Astrocyte (in vitro differentiated cells and primary cell): ENCODE data around the gene HCN1. TPM values are rescaled to one million over a fixed set of nuclear protein-coding genes. Genes with fewer than 3 reads are reported as not detected.

Source experiments
- DNase-seq: peaks from one replicate; pipeline ENCODE4 v3.0.0-alpha.2; 2010; ENCODE audit warnings: low read depth
- FAIRE-seq: peaks from 2 replicates; lab custom pipeline; 2011; peaks lifted over from hg19 to GRCh38; lab: Jason Lieb, UNC
- H2AFZ ChIP-seq: 2 replicates; pipeline ENCODE4 v1.6.0; 2012; ENCODE audit warnings: low read depth, low read length, inconsistent platforms
- H3K27ac ChIP-seq: 2 replicates; pipeline ENCODE4 v1.5.1; 2011; ENCODE audit warnings: low read depth, low read length, inconsistent platforms
- H3K27me3 ChIP-seq: 2 replicates; pipeline ENCODE4 v1.6.0; 2011; ENCODE audit warnings: low read length, inconsistent platforms; ENCODE audit not compliant: insufficient read depth
- H3K36me3 ChIP-seq: 2 replicates; pipeline ENCODE4 v1.5.1; 2011; ENCODE audit warnings: low read length, inconsistent platforms; ENCODE audit not compliant: insufficient read depth
- H3K4me1 ChIP-seq: 2 replicates; pipeline ENCODE4 v1.5.1; 2011; ENCODE audit warnings: low read length, inconsistent platforms; ENCODE audit not compliant: insufficient read depth
- H3K4me2 ChIP-seq: 2 replicates; pipeline ENCODE4 v1.6.0; 2012; ENCODE audit warnings: low read length, inconsistent platforms
- H3K4me3 ChIP-seq: 2 replicates; pipeline ENCODE4 v1.5.1; 2011; ENCODE audit warnings: low read depth, mild to moderate bottlenecking, low read length, inconsistent platforms; ENCODE audit not compliant: insufficient read depth
- H3K79me2 ChIP-seq: 2 replicates; pipeline ENCODE4 v1.6.0; 2012; ENCODE audit warnings: mild to moderate bottlenecking, low read length, inconsistent platforms; ENCODE audit not compliant: insufficient read depth
- H3K9ac ChIP-seq: 2 replicates; pipeline ENCODE4 v1.6.0; 2012; ENCODE audit warnings: mild to moderate bottlenecking, low read length, inconsistent platforms
- H3K9me3 ChIP-seq: 2 replicates; pipeline ENCODE4 v1.5.1; 2012; ENCODE audit warnings: low read depth, mild to moderate bottlenecking, low read length, inconsistent platforms; ENCODE audit not compliant: insufficient read depth
- H4K20me1 ChIP-seq: 2 replicates; pipeline ENCODE4 v1.6.0; 2012; ENCODE audit warnings: low read length, inconsistent platforms; ENCODE audit not compliant: insufficient read depth
- H3K27ac Mint-ChIP-seq: one replicate; pipeline ENCODE4 v1.8.0; 2021; ENCODE audit warnings: mild to moderate bottlenecking, mixed read lengths; ENCODE audit not compliant: unreplicated experiment
- H3K27me3 Mint-ChIP-seq: one replicate; pipeline ENCODE4 v1.8.0; 2021; ENCODE audit warnings: low read depth, mixed read lengths; ENCODE audit not compliant: unreplicated experiment
- H3K36me3 Mint-ChIP-seq: one replicate; pipeline ENCODE4 v1.8.0; 2021; ENCODE audit warnings: low read depth, mixed read lengths; ENCODE audit not compliant: unreplicated experiment
- H3K4me1 Mint-ChIP-seq: one replicate; pipeline ENCODE4 v1.8.0; 2021; ENCODE audit warnings: low read depth, mixed read lengths; ENCODE audit not compliant: unreplicated experiment
- H3K4me3 Mint-ChIP-seq: one replicate; pipeline ENCODE4 v1.8.0; 2021; ENCODE audit warnings: mild to moderate bottlenecking, moderate library complexity, mixed read lengths; ENCODE audit not compliant: unreplicated experiment
- H3K9me3 Mint-ChIP-seq: one replicate; pipeline ENCODE4 v1.8.0; 2021; ENCODE audit warnings: mild to moderate bottlenecking, mixed read lengths; ENCODE audit not compliant: unreplicated experiment
- EZH2 ChIP-seq: IDR thresholded peaks from 2 replicates; pipeline ENCODE4 v1.6.1; 2012; ENCODE audit warnings: mild to moderate bottlenecking, low read length, inconsistent platforms; ENCODE audit not compliant: insufficient read depth
- total RNA-seq: library from RNA; stranded (reverse); gene quantifications from 2 replicates; pipeline ENCODE4 v1.2.1, GENCODE V29; 2021
- TF ChIP-seq, protein P1 (sequence below): IDR thresholded peaks from 2 replicates; pipeline ENCODE4 v1.5.1; 2011; ENCODE audit warnings: low read depth, mild to moderate bottlenecking, inconsistent platforms, low read length, moderate library complexity; ENCODE audit not compliant: insufficient read depth

HCN1 gene
- total RNA-seq, 1 donor from 2014 or later = 0.11 TPM

DNA sequence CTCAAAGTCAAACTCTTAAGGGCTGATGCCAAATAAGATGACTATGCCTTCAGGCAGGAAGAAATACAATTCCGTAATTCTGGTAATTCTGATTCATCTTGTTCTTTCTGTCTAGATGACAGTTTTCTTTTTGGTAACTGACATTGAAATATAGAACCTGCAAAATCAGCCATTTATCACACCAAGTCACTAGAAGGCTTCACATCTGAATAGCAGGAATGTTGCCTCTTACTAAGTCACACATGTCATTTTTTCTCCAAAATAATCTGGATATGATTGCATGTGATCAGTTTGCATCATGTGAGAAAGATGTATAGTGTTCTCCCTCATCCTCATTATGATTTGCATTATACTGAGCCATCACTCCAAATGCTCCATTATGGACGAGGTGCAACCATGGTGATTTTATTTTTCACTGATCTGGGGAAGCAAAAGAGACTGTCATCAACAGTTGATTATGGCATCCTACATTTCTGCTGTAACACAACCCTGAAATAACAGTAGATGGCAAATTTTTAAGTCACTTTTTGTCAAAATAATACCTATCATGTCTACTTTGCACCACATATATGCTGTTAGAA lies 69.0 kb downstream of the HCN1 start:
- Mint-ChIP-seq H3K27ac (no peak overlapping the region), H3K4me3 (no peak overlapping the region), H3K27me3 (no peaks in the 10 kb centered on the region), H3K4me1 (no peaks in the 10 kb centered on the region), H3K36me3 (no peaks in the 10 kb centered on the region), H3K9me3 (no peaks in the 10 kb centered on the region)
- DNase-seq (no peak), FAIRE-seq (no peak)
- no peaks in the 10 kb centered on the region for H3K79me2 ChIP-seq
- no peaks in the 10 kb centered on the region for H3K36me3 ChIP-seq
- H3K4me2 ChIP-seq = no peak overlapping the region
- no peak overlapping the region for H3K4me3 ChIP-seq
- H2AFZ ChIP-seq = no peak overlapping the region
- no peak overlapping the region for H3K27ac ChIP-seq
- H3K27me3 ChIP-seq = no peaks in the 10 kb centered on the region
- no peaks in the 10 kb centered on the region for H3K4me1 ChIP-seq
- no peaks in the 10 kb centered on the region for H4K20me1 ChIP-seq
- H3K9me3 ChIP-seq = peaks cover 3% of the 10 kb centered on the region
- no peak overlapping the region for H3K9ac ChIP-seq
- TF ChIP-seq EZH2 = no peak
- TF ChIP-seq, protein P1, sequence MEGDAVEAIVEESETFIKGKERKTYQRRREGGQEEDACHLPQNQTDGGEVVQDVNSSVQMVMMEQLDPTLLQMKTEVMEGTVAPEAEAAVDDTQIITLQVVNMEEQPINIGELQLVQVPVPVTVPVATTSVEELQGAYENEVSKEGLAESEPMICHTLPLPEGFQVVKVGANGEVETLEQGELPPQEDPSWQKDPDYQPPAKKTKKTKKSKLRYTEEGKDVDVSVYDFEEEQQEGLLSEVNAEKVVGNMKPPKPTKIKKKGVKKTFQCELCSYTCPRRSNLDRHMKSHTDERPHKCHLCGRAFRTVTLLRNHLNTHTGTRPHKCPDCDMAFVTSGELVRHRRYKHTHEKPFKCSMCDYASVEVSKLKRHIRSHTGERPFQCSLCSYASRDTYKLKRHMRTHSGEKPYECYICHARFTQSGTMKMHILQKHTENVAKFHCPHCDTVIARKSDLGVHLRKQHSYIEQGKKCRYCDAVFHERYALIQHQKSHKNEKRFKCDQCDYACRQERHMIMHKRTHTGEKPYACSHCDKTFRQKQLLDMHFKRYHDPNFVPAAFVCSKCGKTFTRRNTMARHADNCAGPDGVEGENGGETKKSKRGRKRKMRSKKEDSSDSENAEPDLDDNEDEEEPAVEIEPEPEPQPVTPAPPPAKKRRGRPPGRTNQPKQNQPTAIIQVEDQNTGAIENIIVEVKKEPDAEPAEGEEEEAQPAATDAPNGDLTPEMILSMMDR = no peak

DNA sequence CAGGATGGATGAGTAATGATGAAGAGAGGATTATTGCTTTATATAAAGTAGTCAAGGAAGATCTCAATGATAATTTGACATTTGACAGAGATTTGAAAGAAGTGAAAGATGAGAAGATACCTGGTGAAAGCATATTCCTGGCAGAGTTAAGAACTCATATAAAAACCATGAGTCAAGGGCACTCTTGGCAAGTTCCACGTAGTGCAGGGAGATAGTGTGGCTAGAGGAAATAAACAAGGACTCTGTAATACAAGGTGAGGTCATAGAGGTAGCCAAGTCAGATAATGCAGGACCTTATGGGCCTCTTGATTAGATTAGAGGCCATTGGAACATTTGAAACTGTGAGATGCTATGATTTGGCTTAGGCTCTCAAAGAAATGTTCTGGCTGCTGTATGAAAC lies 72.3 kb downstream of the HCN1 start:
- Mint-ChIP-seq H3K27me3 (no peaks in the 10 kb centered on the region), H3K4me3 (no peak overlapping the region), H3K27ac (no peak overlapping the region), H3K4me1 (no peaks in the 10 kb centered on the region), H3K36me3 (no peaks in the 10 kb centered on the region), H3K9me3 (no peaks in the 10 kb centered on the region)
- no peaks in the 10 kb centered on the region for H3K4me1 ChIP-seq
- H3K4me2 ChIP-seq = no peak overlapping the region
- TF ChIP-seq EZH2 = no peak
- TF ChIP-seq, protein P1 = no peak
- no peak overlapping the region for H3K9ac ChIP-seq
- H3K27me3 ChIP-seq = no peaks in the 10 kb centered on the region
- H4K20me1 ChIP-seq = no peaks in the 10 kb centered on the region
- H2AFZ ChIP-seq = no peak overlapping the region
- H3K4me3 ChIP-seq = no peak overlapping the region
- no peaks in the 10 kb centered on the region for H3K36me3 ChIP-seq
- no peak for FAIRE-seq
- DNase-seq = no peak
- H3K9me3 ChIP-seq = peaks cover 3% of the 10 kb centered on the region
- no peak overlapping the region for H3K27ac ChIP-seq
- H3K79me2 ChIP-seq = no peaks in the 10 kb centered on the region

DNA sequence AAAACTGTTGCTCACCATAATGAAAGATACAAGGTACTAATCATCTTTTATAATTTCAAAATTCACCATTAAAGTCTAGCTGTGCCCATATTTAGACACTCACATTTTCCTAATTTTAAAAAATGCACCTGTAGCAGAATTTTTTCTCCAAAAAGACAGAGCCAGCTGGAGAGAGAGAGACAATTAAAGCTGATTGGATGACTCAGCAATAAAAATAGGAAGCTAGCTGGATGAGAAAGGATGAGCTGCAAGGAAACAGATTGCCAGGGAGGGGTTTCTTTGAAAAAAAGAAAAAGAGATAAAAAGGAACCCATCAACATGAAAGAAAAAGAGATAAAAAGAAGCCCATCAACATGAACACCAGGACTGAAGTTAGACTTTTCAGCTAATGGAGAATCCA lies 73.8 kb downstream of the HCN1 start:
- H2AFZ ChIP-seq = no peak overlapping the region
- no peak overlapping the region for H3K4me2 ChIP-seq
- no peak overlapping the region for H3K4me3 Mint-ChIP-seq
- H4K20me1 ChIP-seq = no peaks in the 10 kb centered on the region
- no peaks in the 10 kb centered on the region for H3K36me3 Mint-ChIP-seq
- no peaks in the 10 kb centered on the region for H3K4me1 Mint-ChIP-seq
- no peak overlapping the region for H3K27ac ChIP-seq
- no peaks in the 10 kb centered on the region for H3K79me2 ChIP-seq
- H3K27ac Mint-ChIP-seq = no peak overlapping the region
- no peak for FAIRE-seq
- H3K27me3 ChIP-seq = no peaks in the 10 kb centered on the region
- peaks cover 3% of the 10 kb centered on the region for H3K9me3 ChIP-seq
- no peak for TF ChIP-seq EZH2
- TF ChIP-seq, protein P1 = no peak
- H3K9me3 Mint-ChIP-seq = no peaks in the 10 kb centered on the region
- no peak overlapping the region for H3K4me3 ChIP-seq
- no peaks in the 10 kb centered on the region for H3K27me3 Mint-ChIP-seq
- DNase-seq = no peak
- H3K4me1 ChIP-seq = no peaks in the 10 kb centered on the region
- H3K9ac ChIP-seq = no peak overlapping the region
- no peaks in the 10 kb centered on the region for H3K36me3 ChIP-seq
